NCI-H226 (cell line): ENCODE data around the gene LUZP4.
"Not testable (repeated sequence)": the region's sequence is repeated elsewhere in the genome, so short reads cannot be mapped to it uniquely, and the experiment has no call there.

ENCODE experiments used
- DNase-seq: peaks from one replicate; pipeline ENCODE4 v3.0.0-alpha.2; 2015

LUZP4 gene, protein sequence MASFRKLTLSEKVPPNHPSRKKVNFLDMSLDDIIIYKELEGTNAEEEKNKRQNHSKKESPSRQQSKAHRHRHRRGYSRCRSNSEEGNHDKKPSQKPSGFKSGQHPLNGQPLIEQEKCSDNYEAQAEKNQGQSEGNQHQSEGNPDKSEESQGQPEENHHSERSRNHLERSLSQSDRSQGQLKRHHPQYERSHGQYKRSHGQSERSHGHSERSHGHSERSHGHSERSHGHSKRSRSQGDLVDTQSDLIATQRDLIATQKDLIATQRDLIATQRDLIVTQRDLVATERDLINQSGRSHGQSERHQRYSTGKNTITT

DNA sequence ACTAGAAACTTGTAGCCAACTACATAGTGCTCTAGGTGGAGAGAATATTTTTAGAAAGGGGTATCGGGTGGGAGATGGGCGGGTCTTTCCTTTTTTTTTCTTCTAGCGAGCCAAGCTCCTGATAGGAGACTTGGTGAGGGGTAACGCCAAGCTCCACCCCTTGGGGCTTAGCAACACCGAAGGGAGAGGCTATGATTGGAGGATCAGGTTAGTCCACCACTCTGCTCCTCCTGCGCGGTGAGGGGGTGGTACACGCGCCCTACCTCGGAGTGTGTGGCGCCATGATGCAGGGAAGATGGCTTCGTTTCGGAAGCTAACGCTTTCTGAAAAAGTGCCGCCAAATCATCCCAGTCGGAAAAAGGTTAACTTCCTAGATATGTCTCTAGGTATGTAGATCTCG is at the start of gene LUZP4:
LUZP4 (plus strand) TSS at position 251 of the 400 bp plus-strand sequence; CDS start at position 296, 45 bp downstream.
- DNase-seq, result no peak

DNA sequence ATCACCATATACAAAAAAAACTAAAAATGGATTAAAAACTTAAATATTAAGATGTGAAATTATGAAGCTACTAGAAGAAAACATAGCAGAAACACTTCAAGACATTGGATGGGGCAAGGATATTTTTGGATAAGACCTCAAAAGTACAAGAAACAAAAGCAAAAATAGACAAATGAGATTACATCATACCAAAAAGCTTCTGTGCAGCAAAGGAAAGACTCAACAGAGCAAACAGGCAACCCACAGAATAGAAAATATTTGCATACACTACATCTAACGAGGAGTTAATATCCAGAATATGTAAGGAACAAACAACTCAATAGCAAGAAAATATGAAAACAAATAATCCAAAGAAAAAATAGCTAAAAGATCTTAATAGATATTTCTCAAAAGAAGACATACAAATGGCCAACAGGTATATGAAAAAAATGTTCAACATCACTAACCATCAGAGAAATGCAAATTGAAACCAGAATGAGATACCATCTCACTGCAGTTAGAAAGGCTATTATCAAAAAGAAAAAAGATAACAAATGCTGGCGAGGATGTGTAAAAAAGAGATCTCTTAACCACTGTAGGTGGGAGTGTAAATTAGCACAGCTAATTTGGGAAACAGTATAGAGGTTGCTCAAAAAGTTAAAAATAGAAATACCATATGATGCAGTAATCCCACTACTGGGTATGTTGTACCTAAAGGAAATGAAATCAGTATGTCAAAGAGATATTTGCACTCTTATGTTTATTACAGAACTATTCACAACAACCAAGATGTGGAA is 37.9 kb upstream of the LUZP4 start:
- no peak for DNase-seq

DNA sequence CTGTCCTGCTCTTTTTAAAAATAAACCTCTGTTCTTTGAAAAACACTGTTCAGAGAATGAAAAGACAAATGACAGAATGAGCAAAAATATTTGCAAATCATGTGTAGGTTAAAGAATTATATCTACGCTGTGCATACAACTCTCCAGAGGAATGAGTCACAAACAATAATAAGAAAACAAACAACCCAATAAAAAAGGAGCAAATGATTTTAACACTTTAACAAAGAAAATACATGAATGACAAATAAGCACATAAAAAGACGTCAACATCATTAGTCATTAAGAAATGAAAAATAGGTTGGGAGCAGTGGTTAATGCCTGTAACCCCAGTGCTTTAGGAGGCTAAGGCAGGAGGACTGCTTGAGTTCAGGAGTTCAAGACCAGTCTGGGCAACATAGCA is 34.5 kb upstream of the LUZP4 start:
- DNase-seq, result no peak

DNA sequence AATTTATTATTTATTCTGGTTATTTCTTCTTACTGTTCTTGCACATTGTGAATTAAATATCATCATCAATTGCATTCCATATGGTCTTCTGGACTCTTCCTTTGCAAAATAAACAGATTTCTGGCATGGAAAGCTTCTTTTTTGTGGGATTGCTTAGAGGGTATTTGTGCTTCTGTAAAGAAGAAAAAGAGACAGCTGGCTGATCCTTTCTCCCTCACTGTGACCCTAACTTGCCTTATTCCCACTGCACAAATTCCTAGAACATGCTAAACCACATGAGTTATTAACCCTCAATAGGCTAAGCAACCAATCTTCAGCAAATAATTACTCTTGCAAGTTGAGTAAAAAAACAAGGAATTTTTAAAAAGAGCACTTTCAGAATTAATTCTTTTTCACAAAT is 31.8 kb upstream of the LUZP4 start:
- DNase-seq, result no peak

DNA sequence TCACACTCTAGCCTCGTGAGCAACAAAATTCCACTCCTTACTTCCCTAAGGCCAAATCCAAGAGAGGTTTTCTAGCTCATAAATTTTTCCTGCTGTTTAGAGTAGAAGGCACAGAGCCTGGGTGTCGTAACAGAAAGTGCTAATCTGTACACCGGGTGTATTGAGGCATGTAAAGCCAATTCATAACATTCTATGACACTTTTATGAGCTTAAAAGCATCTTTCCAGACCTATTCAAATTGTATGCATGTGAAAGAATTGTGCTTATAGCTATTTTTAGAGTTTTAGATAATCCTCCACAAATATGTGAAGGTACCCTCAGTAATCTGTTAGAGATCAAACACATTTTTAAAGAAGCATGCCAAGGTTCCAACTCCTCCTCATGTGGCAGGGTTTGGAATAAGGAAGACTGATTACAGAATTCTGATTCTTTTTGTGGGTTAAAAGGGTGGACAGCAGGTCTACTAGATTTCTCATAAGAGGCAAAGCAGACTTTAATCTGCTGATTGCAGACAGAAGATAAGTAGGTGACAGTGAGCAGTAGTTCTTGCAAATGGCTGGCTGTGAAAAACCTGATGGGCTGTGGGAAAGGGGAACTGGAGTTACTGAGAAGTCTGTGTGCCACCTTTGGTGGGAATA is 30.2 kb upstream of the LUZP4 start:
- DNase-seq, result peak; percentile 25

DNA sequence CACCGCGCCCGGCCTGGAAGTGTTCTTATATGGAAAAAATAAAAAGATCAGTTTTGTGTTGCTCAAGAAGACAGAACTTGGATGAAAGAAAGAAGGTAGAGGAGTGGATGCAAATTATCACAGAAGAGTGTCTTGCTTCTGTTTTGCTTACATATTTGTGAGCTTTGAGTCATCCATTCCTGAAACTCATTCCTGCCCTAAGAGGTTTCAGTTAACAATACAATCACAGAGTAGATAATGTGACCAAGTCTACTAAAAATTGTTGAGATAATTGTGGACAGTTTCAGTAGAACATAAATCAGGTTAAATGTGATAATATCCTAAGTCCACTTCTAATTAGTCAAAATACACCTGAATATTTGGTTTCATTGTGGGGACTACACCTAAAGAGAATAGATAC is 29.2 kb upstream of the LUZP4 start:
- DNase-seq, result peak; percentile 25

DNA sequence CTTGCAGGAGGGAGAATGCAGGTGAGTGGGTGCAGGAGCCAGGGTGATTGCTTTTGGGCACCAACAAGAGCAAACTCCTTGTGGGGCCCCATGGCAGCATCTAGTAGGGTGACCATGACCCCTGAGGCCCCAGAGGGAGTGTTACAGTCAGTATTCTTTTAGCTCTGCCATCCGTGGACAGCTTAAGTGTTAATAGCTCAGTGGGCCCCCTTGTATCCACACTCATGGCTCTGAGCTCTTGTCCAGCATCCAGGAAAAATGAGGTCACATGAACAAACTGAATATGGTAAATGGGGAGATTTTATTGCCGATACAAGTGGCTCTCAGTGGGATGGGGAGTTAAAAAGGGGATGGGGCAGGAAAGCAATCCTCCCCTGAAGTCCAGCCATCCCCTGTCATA is 28.4 kb upstream of the LUZP4 start:
- no peak for DNase-seq

DNA sequence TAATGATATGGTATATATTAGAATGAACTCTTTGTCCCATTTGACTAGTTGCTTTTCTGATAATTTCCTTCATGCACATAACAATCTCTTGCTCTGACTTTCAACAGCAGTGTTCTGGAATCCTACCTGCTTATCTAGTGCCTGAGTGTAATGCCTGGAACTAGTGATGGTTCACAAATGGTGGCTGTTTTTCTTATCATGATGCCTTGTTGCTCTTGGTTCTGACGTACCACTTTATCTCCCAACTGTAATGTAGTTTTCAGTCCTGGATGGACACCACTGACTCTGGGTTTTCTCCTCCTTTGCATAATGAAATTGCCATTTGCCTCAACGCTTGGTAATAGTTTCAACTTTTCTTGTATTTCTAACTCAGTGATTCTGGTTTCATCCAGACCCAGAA is 25.5 kb upstream of the LUZP4 start:
- DNase-seq, result no peak

DNA sequence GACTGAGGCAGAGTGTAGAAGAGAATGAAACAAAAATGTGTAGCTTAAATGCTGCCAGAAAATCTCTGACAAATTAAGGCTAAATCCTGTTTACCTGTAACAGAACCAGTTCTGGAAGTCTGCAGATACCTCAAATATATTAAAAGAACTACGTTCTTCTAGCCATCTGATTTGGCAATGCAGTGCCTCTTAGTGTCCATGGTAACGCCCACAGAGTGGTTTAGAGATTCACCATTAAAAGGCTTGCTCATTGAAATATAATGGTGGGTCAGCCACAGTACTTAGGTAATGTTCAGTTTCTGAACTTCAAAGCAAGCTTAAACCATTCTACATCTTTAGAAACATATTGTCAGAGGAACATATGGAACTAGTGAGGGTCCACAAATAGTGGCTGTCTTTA is 23.2 kb upstream of the LUZP4 start:
- DNase-seq, result no peak

DNA sequence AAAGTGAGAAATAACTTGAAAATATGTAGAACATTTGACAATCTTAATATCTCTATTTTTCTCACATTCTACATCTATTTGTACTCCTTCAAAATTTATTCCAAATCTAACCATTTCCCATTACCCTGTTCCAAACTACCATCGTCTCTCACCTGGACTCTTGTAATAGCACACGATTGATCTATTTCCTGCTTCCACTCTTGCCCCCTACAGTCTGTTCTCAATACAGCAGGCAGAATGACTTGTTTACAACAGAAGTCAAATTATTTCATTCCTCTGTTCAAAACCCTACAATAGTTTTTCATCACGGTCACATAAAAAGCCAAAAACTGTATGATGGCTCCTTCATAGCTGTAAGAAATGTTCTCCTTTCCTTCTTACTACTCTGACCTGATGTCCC is 21.1 kb upstream of the LUZP4 start:
- no peak for DNase-seq

DNA sequence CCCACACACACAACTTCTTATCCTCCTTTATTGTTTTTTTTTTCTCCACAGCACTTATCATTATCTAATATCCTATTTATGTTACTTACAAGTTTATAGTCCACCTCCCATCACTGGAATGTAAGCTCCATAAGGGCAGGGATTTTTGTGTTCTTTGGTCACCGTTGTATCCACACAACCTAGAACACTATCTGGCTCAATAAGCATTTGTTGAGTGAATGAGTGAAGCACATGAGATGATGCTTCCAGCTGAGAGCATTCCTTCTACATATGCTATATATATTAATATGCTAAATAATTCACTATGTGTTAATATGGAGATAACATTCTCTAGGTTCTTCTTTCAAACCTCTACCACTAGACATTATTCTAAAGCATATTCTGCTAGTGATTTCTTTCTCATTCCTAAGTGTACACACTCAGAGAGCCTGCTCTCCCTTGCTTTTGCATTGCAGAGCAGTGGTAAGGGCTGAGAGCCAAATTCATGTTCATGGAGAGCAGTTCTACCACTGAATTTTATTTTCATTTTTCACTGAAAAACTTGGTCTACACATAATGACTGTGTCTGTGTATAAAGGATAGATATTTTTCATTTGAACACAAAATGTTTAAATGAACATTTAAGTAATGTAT is 20.3 kb upstream of the LUZP4 start:
- no peak for DNase-seq

DNA sequence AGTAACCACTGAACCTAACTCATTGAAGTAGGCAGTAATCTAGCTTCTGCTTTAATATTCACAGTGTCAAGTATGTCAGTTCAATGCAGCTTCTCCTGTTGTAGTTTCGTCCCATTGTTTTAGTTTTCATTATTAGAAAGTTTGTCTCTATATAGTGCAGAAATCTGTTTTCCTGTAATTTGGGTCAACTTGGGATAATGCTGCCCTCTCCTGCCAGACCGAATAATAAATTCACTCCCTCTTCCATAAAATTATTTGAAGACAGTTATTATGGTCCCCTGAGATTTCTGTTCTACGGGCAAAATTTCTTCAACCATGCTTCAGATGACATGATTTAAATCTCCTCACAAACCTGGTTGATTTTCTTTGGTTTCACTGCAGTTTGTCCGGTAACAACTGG is 4.6 kb upstream of the LUZP4 start:
- no peak for DNase-seq

DNA sequence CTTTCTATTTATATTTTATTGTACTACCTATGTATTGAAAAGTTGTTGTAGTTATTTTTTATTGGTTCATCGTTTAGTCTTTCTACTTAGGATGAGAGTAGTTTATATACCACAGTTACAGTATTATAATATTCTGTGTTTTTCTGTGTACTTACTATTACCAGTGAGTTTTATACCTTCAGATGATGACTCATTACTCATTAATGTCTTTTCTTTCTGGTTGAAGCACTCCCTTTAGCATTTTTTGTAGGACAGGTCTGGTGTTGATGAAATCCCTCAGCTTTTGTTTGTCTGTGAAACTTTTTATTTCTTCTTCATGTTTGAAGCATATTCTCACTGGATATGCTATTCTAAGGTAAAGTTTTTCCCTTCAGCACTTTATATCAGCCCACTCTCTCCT is 7.7 kb downstream of the LUZP4 start:
- no peak for DNase-seq

DNA sequence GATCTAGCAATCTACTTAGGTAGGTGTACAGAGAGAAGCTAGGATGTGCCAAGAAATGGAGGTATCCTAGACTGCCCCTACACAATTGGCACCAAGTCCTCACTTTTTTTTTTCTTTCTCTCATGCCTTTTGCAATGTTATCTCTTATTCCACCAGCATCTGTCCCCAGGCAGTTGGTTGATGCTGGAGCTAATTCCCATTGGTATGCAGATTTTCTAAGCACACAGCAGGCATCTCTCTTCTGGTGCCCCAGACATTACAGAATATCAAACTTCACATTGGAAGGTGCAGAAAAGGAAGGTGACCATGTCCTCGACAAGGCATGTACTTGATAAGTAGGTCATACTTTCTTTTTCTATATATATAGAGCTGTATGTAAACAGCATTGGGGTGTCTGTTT is 21.6 kb downstream of the LUZP4 start:
- no peak for DNase-seq

DNA sequence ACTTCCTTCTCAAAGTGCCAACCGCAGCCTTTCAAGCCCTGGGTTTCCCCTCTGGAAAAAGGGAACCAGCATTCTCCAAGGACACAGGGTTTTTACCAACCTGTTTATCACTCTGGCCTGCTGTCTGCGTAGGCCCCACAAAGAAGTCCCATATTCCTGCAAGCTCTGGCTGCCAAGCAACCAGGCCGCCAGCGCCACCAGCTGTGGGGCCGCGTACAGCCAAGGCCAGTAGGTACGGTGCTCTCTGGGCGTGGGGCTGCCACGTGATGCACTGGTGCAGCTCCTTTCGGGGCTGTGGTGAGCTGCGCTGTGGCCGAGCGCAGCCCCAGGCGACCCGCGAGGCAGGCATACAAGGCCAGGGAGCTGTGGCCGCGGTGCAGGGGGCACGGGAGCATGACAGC is 22.1 kb downstream of the LUZP4 start:
- no peak for DNase-seq

DNA sequence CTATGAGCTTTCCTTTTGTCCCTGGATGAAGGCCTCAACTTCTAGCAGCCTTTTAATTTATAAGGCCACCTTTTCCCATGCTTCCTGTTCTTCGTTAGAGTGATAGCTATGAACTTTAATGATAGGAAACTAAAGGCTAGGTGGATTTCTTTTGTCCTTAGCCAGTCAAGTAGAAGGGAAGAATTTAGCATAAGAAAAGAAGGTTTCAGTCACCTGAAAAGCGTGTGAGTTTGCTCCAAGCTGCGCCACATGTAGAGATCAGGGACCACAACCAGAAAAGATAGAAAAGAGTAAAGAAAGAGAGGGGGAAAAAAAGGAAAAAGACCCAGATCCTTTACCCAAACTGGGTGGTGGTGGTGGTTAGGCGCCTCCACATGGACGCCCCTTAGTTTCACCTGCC is 28.6 kb downstream of the LUZP4 start:
- no peak for DNase-seq

DNA sequence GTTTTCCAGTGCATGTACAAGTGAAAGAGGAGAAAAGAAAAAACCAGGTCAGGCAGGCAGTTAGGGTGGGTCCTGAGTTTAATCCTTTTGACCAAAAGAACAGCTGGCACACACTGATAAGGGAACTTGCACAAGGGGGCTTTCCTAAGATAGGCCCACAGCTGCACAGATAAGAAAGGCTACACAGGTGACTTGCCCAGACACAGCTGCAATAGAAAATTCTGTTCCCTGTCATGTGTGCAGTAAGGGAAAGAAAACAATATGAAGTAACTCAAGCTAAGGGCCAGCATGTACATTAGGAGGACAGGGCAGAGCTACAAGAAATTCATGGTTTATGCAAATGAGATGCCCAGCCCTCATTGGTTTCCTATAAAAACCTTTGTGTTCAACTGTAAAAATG is 32.9 kb downstream of the LUZP4 start:
- no peak for DNase-seq

DNA sequence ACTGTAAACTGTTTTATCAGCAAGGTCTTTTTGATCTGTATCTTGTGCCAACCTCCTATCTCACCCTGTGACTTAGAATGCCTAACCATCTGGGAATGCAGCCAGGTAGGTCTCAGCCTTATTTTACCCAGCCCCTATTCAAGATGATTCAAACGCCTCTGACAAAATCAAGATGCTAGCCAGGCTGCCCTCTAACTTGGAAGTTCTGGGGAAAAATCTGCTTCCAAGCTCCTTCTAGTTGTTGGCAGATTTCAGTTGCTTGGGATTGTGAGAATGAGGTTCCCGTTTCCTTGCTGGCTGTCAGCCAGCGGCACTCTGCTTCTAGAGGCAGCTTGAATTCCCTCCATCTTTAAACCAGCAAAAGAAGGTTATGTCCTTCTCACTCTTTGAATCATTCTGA is 34.7 kb downstream of the LUZP4 start:
- peak; percentile 56 for DNase-seq

DNA sequence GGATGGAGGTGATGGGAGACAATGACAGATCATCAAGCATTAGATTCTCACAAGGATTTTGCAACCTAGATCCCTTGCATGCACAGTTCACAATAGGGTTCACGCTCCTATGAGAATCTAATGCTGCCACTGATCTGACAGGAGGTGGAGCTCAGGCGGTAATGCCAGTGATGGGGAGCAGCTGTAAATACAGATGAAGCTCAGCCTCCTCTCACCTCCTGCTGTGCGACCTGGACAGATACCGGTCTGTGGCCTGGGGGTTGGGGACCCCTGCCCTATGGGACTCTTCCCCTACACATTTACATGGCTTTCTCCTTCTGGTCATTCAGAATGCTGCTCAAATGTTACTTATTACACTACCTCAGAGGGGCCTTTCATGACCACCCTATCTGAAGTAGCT is 39.8 kb downstream of the LUZP4 start:
- DNase-seq, result not testable (repeated sequence)

DNA sequence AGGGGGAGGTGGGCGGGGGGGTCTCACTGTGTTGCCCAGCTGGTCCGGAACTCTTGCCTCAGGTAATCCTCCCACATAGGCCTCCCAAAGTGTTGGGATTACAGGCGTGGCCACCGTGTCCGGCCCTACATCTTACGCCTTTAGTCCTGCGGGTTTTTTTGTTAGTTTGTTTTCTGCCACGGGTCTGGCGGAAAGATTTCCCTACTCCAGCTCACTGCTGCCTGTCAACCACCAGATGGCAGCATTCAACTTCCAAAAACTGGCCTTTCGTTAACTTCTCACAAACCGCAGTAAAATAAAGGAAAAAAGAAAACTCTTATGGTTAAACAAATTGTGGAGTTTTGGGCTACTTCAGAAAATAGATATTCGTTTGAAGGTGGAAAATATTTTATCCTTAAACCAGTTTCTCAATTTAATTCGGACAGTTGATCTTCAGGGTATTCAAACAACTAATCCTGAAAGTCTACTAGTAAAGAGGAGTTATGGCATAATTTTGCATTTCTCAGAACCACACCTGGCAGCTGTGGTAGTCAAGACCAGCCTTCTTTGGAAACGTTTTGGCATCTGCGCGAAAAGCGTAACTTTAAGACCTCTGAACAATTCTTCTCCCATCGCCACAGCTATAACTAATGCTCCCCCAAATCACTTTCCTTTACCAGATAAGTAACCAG is 41.1 kb downstream of the LUZP4 start:
- DNase-seq, result peak; percentile 15

DNA sequence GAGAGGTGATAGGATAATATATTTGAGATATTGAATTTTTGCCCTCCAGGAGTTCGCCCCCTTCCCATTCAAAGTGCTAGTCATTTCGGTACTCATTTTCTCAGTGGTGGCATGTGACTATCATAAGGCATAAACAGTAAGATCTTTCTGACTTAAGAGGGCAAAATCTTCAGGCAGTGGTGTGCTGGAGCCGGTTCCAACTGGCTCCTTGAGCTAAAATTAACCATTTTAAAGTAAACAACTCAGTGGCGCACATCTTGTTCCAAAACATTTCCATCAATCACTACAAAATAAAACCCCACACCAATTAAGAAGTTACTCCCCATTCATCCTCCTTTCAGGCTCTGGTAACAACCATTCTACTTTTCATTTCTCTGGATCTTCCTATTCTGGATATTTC is 43.3 kb downstream of the LUZP4 start:
- DNase-seq, result no peak

DNA sequence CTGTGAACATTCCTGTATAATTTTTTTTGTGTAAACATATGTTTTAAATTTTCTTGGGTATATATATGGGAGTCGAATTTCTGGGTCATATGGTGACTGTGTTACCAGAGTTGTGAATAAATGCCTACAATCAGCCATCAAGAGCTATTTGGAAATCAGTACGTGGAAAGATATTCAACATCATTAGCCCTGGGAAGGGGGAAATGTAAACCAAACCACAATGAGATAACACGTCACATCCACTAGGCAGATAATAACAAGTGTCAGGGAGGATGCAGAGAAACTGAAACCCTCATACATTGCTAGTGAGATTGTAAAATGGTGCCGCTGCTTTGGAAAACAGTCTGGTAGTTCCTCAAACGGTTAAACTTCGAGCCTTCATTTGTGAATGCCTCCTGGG is 43.9 kb downstream of the LUZP4 start:
- peak; percentile 28 for DNase-seq

DNA sequence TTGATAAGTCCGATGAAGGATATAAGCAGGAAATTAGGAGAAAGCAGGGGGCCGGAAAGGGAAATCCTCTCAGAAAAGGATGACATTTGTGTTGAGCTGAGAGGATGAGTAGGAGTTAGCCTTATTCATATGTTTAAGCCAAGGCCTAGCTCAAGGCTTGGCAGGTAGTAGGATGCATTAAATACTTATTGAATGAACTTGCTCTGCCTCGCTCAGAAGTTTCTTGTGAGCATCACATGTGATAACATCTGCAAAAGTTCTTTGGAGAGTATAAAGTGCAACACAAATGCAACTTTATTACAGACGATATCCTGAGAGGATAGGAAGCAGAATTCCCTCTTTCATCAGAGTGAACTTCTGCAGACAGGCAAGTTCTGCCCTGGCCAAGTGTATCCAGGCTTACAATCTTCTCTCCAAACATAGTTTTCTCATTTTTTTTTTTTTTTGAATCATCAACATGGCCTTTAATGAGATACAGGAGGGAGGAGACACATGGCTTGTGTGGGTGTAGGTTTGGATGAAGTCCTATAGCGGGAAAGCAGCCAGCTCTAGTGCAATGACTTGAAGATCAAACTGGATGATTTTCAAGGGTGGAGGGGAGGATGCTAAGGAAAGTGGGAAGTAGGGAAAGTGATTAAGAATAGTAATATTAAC is 48.1 kb downstream of the LUZP4 start:
- DNase-seq, result no peak
